ENCODE measurements around the gene TMEM207. TPM values are rescaled to one million over a fixed set of nuclear protein-coding genes. Genes with fewer than 3 reads are reported as not detected.

TMEM207 gene
- total RNA-seq, 3 donors from 2014 or later: not detected

- intact Hi-C loops (cut with DNase I, micrococcal nuclease): loop anchor here in 1 of 2 donors (10.0 kb wide), 1 partner anchor 155 kb away; no protein-coding TSS in a partner anchor
- TF ChIP-seq, protein P1, sequence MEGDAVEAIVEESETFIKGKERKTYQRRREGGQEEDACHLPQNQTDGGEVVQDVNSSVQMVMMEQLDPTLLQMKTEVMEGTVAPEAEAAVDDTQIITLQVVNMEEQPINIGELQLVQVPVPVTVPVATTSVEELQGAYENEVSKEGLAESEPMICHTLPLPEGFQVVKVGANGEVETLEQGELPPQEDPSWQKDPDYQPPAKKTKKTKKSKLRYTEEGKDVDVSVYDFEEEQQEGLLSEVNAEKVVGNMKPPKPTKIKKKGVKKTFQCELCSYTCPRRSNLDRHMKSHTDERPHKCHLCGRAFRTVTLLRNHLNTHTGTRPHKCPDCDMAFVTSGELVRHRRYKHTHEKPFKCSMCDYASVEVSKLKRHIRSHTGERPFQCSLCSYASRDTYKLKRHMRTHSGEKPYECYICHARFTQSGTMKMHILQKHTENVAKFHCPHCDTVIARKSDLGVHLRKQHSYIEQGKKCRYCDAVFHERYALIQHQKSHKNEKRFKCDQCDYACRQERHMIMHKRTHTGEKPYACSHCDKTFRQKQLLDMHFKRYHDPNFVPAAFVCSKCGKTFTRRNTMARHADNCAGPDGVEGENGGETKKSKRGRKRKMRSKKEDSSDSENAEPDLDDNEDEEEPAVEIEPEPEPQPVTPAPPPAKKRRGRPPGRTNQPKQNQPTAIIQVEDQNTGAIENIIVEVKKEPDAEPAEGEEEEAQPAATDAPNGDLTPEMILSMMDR (IDR thresholded peaks at IDR 0.05): no peak
- no peaks in the 10 kb centered on the region for H3K4me1 ChIP-seq (ENCODE audit: low read depth)
- no peak for DNase-seq
- no peaks in the 10 kb centered on the region for H3K9me3 ChIP-seq
- ATAC-seq: no peak
- H3K36me3 ChIP-seq (ENCODE audit: low read depth): no peaks in the 10 kb centered on the region
- no peak overlapping the region for H3K4me3 ChIP-seq
Measured at GRCh38 chr3:190380184-190380583, 69.5 kb downstream of the TMEM207 start.

Other genes with a start within 250 kb of the TMEM207 start
- 1 to 10 TPM in 1 of 3 donors, under 1 TPM in 2; 0.57 to 4.3 (median 0.78) TPM for gene CLDN1, start 127.5 kb downstream of the TMEM207 start, total RNA-seq
- gene CLDN16, start 61.7 kb downstream of the TMEM207 start, total RNA-seq: not detected
- gene IL1RAP, start 64.2 kb upstream of the TMEM207 start, total RNA-seq: 1 to 10 TPM; 4.8 to 8.3 (median 5.2) TPM